Neuronal stem cell (in vitro differentiated cells): ENCODE measurements around the gene CD4.

Experiments
- DNase-seq: peaks from one replicate; pipeline ENCODE4 v3.0.0-alpha.2; 2013; ENCODE audit warnings: low spot score
- H2AFZ ChIP-seq: one replicate; pipeline ENCODE4 v1.6.1; 2013; ENCODE audit warnings: mild to moderate bottlenecking, low read length, inconsistent platforms
- H2AK5ac ChIP-seq: 2 replicates; pipeline ENCODE4 v1.6.1; 2013; ENCODE audit warnings: low read depth, mild to moderate bottlenecking, inconsistent platforms, low read length, moderate library complexity, mixed read lengths
- H2BK120ac ChIP-seq: 2 replicates; pipeline ENCODE4 v1.6.1; 2013; ENCODE audit warnings: low read depth, mild to moderate bottlenecking, inconsistent platforms, low read length, moderate library complexity, mixed read lengths
- H2BK12ac ChIP-seq: one replicate; pipeline ENCODE4 v1.6.1; 2013; ENCODE audit warnings: low read length, inconsistent platforms
- H2BK15ac ChIP-seq: 2 replicates; pipeline ENCODE4 v1.6.1; 2013; ENCODE audit warnings: mild to moderate bottlenecking, low read length, inconsistent platforms, mixed read lengths
- H2BK5ac ChIP-seq: one replicate; pipeline ENCODE4 v1.6.1; 2013; ENCODE audit warnings: inconsistent platforms, mild to moderate bottlenecking, low read length, moderate library complexity
- H3K14ac ChIP-seq: one replicate; pipeline ENCODE4 v1.6.1; 2013; ENCODE audit warnings: low read length, inconsistent platforms
- H3K18ac ChIP-seq: 2 replicates; pipeline ENCODE4 v1.6.1; 2013; ENCODE audit warnings: low read length, inconsistent platforms
- H3K23ac ChIP-seq: 2 replicates; pipeline ENCODE4 v1.6.1; 2013; ENCODE audit warnings: low read depth, mild to moderate bottlenecking, mixed read lengths, low read length, inconsistent platforms; ENCODE audit not compliant: poor library complexity
- H3K27ac ChIP-seq: replicated peaks from 3 replicates; pipeline ENCODE4 v1.5.1; 2013; ENCODE audit warnings: low read length, inconsistent platforms
- H3K27me3 ChIP-seq, 3 experiments: 2 replicates each; pipeline ENCODE4 v1.6.1; 2013; ENCODE audit warnings: low read length in 3 of 3, mild to moderate bottlenecking in 2 of 3, inconsistent platforms in 1 of 3, low read depth in 1 of 3, mixed read lengths in 1 of 3, moderate library complexity in 1 of 3; ENCODE audit not compliant: control insufficient read depth in 3 of 3, insufficient read depth in 3 of 3
- H3K36me3 ChIP-seq, 2 donors: replicated peaks in 1 of 2; 2 replicates each; pipeline ENCODE4 v1.6.1; 2013; ENCODE audit warnings: low read length in 2 of 2; ENCODE audit not compliant: control insufficient read depth in 2 of 2, insufficient read depth in 2 of 2
- H3K4ac ChIP-seq: 2 replicates; pipeline ENCODE4 v1.6.1; 2013; ENCODE audit warnings: inconsistent platforms, mild to moderate bottlenecking, low read length, moderate library complexity
- H3K4me1 ChIP-seq, 2 donors: 1 replicate in 1 of 2; 2 replicates in 1 of 2; pipeline ENCODE4 v1.6.1; 2013; ENCODE audit warnings: low read length in 2 of 2, low read depth in 1 of 2; ENCODE audit not compliant: control insufficient read depth in 2 of 2, insufficient read depth in 1 of 2
- H3K4me2 ChIP-seq: one replicate; pipeline ENCODE4 v1.6.1; 2013; ENCODE audit warnings: mild to moderate bottlenecking, low read length, inconsistent platforms; ENCODE audit not compliant: insufficient read depth, poor library complexity, severe bottlenecking
- H3K4me3 ChIP-seq, 2 donors: 2 replicates each; pipeline ENCODE4 v1.5.1; 2013; ENCODE audit warnings: low read length in 2 of 2, mild to moderate bottlenecking in 2 of 2, inconsistent platforms in 1 of 2, moderate library complexity in 1 of 2
- H3K79me1 ChIP-seq: one replicate; pipeline ENCODE4 v1.6.1; 2013; ENCODE audit warnings: low read depth, mild to moderate bottlenecking, inconsistent platforms, low read length, moderate library complexity
- H3K9ac ChIP-seq: one replicate; pipeline ENCODE4 v1.6.1; 2013; ENCODE audit warnings: mild to moderate bottlenecking, low read depth, low read length, inconsistent platforms; ENCODE audit not compliant: poor library complexity
- H3K9me3 ChIP-seq, 2 donors: replicated peaks in 1 of 2; 2 replicates each; pipeline versions ENCODE3 to v1.6.1; 2013; ENCODE audit warnings: low read length in 2 of 2, mild to moderate bottlenecking in 2 of 2, inconsistent platforms in 1 of 2, low read depth in 1 of 2, mixed read lengths in 1 of 2, moderate library complexity in 1 of 2; ENCODE audit not compliant: control insufficient read depth in 2 of 2, insufficient read depth in 1 of 2
- H4K8ac ChIP-seq: one replicate; pipeline ENCODE4 v1.6.1; 2013; ENCODE audit warnings: low read depth, mild to moderate bottlenecking, inconsistent platforms, low read length, moderate library complexity
- H4K91ac ChIP-seq: one replicate; pipeline ENCODE4 v1.6.1; 2013; ENCODE audit warnings: low read length, low read depth, mild to moderate bottlenecking, inconsistent platforms; ENCODE audit not compliant: poor library complexity
- WGBS, 2 donors: extraction: QIAGEN DNeasy Blood & Tissue Kit; methylation state at CpG; one replicate each; pipeline ENCODE4 v1.1.7; 2013; ENCODE audit warnings: missing lambda C conversion rate in 2 of 2, mixed read lengths in 1 of 2; ENCODE audit not compliant: insufficient read length in 2 of 2, insufficient replicate concordance in 1 of 2; ENCODE audit errors: extremely low coverage in 2 of 2; 5-methylcytosine and 5-hydroxymethylcytosine counted together

CD4 gene

DNA sequence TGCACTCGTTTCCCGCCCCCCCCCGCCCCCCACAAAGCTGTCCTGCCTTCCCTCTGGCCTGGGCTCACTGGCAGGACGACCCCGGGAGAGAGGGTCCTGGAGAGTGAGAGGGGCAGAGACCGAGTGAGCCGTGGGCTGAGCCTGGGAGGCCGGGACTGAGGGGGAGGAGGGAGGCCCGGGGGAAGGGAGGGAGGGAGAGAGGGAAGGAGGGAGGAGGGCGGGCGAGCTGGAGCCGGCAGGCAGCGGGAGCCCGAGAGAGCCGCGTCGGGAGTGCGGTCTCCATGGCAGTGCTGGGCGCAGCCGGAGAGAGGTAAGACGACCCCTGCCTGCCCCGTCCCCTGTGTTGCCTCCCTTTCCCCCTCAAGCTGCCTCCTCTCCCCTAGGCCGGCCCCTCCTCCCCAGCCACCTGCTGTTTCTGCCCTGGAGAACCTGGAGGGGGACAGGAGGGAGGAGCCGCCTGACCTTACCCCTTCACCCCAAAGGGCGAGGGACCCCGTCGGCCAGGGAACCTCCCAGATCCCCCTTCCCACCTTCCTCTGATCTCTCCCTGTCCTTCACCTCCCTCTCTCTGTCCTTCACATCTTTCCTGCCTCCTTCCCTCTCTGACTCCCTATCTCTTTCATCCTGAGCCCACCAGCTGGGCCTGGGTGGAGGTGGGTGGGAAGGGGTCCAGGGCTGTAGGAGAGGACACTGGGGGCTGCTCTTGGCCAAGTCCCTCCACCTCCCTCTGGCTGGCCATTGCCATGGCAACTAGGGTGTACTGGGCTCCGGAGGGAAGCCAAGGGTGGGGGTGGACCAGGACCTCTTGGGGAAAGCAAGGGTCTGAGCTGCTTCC is 32.5 kb downstream of the CD4 start, which contains the start of gene GPR162:
TSS of gene GPR162 (plus strand) at position 231 of the 835 bp plus-strand sequence. CDS start 2,078 bp downstream, outside the sequence.
- H2BK15ac ChIP-seq = peak within 1 kb of the TSS; percentile 23
- no CpG with 5 or more reads among the region's 28 CpGs for WGBS, 2 donors
- no peak within 1 kb of the TSS for H4K91ac ChIP-seq
- no peak within 1 kb of the TSS for H3K23ac ChIP-seq
- peak within 1 kb of the TSS; percentile 62 to 77 for H3K4me3 ChIP-seq
- peak within 1 kb of the TSS; percentile 12 for H3K14ac ChIP-seq
- H2BK120ac ChIP-seq = peak within 1 kb of the TSS; percentile 77
- no peaks in the 10 kb centered on the region for H3K27me3 ChIP-seq
- peak within 1 kb of the TSS; percentile 94 for H3K18ac ChIP-seq
- H2AFZ ChIP-seq = peak within 1 kb of the TSS; percentile 70
- H3K4me1 ChIP-seq = peaks cover 40 to 57% of the 10 kb centered on the region in 2 donors
- peak within 1 kb of the TSS; percentile 92 for H2BK5ac ChIP-seq
- no peak within 1 kb of the TSS for H4K8ac ChIP-seq
- H3K79me1 ChIP-seq = peaks cover 8% of the 10 kb centered on the region
- H3K9me3 ChIP-seq = peaks cover 0 to 7% of the 10 kb centered on the region in 2 donors
- peak within 1 kb of the TSS; percentile 95 for H2AK5ac ChIP-seq
- peak; percentile 70 for DNase-seq
- H3K36me3 ChIP-seq = peaks cover 0 to 5% of the 10 kb centered on the region in 2 donors
- peak within 1 kb of the TSS; percentile 81 for H3K27ac ChIP-seq
- peak within 1 kb of the TSS; percentile 91 for H3K9ac ChIP-seq
- H2BK12ac ChIP-seq = peak within 1 kb of the TSS; percentile 70
- no peak within 1 kb of the TSS for H3K4ac ChIP-seq
- H3K4me2 ChIP-seq = peak within 1 kb of the TSS; percentile 77

DNA sequence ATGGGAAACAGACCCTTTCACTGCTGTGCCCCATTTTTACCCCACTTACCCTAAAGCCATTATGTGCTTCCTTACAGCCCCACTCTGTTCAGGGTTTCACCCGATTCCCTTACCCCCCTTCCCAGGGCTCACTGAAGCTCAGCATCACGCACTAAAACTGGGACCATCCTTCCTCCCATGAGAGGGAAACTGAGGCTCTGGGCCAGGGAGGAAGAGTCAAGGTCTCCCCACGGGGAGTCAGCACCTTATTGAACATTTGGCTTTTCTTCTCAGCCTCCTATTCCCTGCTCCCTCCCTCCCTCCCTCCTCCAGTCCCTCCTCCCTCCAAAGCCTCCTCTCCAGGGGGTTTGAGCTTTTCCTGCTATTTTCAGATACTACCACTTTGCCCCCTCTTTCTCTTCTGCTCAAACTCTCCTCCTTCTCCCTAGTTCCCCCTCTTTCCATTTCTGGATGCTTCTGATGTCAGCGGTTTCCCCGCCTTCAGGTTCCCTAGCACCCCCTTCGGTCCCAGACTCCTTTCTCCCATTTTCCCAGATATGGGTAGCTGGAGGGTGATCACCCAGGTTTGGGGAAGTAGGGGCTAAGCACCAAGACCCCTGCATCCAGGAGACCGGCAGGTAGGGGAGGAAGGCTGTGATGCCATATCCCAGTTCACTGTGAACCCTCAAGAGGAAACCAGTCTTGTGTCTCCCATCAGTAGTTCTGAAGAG is 33.3 kb downstream of the CD4 start:
- Histone ChIP-seq H2BK12ac (no peak overlapping the region), H3K4ac (no peak overlapping the region), H4K91ac (no peak overlapping the region), H2AFZ (no peak overlapping the region), H3K27me3 (no peaks in the 10 kb centered on the region), H3K9ac (peak overlapping the region; percentile 91), H3K4me3 (peak overlapping the region; percentile 62 to 77), H3K9me3 (peaks cover 0 to 7% of the 10 kb centered on the region in 2 donors), H3K23ac (no peak overlapping the region), H3K36me3 (peaks cover 0 to 5% of the 10 kb centered on the region in 2 donors), H3K4me1 (peaks cover 45 to 62% of the 10 kb centered on the region in 2 donors), H2BK5ac (peak overlapping the region; percentile 92), H3K14ac (peak overlapping the region; percentile 12), H2AK5ac (peak overlapping the region; percentile 95), H3K4me2 (peak overlapping the region; percentile 77), H4K8ac (no peak overlapping the region), H2BK120ac (peak overlapping the region; percentile 77), H3K79me1 (peaks cover 11% of the 10 kb centered on the region), H3K27ac (peak overlapping the region; percentile 38), H2BK15ac (peak overlapping the region; percentile 23), H3K18ac (peak overlapping the region; percentile 94)
- WGBS, 2 donors = no CpG with 5 or more reads among the region's 7 CpGs
- DNase-seq = no peak

GRCh38 chr12:6823182-6824084 is 34.1 kb downstream of the CD4 start:
- peaks cover 0 to 3% of the 10 kb centered on the region in 2 donors for H3K9me3 ChIP-seq
- H3K36me3 ChIP-seq = peaks cover 0 to 5% of the 10 kb centered on the region in 2 donors
- H3K14ac ChIP-seq = no peak overlapping the region
- H3K23ac ChIP-seq = peak overlapping the region; percentile 82
- H4K8ac ChIP-seq = no peak overlapping the region
- no peak overlapping the region for H3K27ac ChIP-seq
- peak overlapping the region; percentile 72 for H2AK5ac ChIP-seq
- H4K91ac ChIP-seq = no peak overlapping the region
- no peak overlapping the region for H3K4me2 ChIP-seq
- no peak overlapping the region for H2BK12ac ChIP-seq
- no CpG with 5 or more reads among the region's 12 CpGs for WGBS, 2 donors
- no peak for DNase-seq
- peaks cover 39 to 54% of the 10 kb centered on the region in 2 donors for H3K4me1 ChIP-seq
- H2AFZ ChIP-seq = no peak overlapping the region
- H3K4ac ChIP-seq = no peak overlapping the region
- H2BK5ac ChIP-seq = peak overlapping the region; percentile 33
- no peak overlapping the region for H3K9ac ChIP-seq
- peak overlapping the region; percentile 77 for H2BK15ac ChIP-seq
- H2BK120ac ChIP-seq = no peak overlapping the region
- H3K18ac ChIP-seq = peak overlapping the region; percentile 21
- no peaks in the 10 kb centered on the region for H3K27me3 ChIP-seq
- H3K79me1 ChIP-seq = peaks cover 10% of the 10 kb centered on the region
- H3K4me3 ChIP-seq = no peak overlapping the region
